ENCODE measurements around the gene ADAM21.
"Not testable (repeated sequence)": the region's sequence is repeated elsewhere in the genome, so short reads cannot be mapped to it uniquely, and the experiment has no call there.

DNA sequence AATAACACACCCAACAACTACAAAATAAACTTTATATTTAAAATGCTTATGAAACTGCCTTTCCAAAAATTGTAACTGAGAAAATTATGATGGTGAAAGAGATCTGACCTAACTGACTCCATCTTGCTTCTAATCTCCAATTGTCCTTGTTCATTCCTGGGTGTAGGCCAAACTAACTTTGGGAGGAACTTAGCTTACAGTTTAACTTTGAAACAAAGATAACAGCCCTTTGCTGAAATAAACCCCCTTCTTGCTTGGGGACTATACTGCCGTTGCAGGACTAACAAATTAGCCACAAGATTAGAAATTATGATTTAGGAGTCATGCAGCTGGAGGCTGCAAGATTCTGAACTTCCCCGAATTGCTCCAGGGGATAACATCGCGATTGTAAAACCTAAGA is 45.8 kb upstream of the ADAM21 start:
- TF ChIP-seq, protein P1, sequence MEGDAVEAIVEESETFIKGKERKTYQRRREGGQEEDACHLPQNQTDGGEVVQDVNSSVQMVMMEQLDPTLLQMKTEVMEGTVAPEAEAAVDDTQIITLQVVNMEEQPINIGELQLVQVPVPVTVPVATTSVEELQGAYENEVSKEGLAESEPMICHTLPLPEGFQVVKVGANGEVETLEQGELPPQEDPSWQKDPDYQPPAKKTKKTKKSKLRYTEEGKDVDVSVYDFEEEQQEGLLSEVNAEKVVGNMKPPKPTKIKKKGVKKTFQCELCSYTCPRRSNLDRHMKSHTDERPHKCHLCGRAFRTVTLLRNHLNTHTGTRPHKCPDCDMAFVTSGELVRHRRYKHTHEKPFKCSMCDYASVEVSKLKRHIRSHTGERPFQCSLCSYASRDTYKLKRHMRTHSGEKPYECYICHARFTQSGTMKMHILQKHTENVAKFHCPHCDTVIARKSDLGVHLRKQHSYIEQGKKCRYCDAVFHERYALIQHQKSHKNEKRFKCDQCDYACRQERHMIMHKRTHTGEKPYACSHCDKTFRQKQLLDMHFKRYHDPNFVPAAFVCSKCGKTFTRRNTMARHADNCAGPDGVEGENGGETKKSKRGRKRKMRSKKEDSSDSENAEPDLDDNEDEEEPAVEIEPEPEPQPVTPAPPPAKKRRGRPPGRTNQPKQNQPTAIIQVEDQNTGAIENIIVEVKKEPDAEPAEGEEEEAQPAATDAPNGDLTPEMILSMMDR (IDR thresholded peaks at IDR 0.05; ENCODE audit: extremely low read depth in 1 of 2, insufficient read depth in 1 of 2, low read depth in 1 of 2, low read length in 2 of 2) = not testable (repeated sequence)
- not testable (repeated sequence) for TF ChIP-seq EZH2 (IDR thresholded peaks at IDR 0.05; ENCODE audit: borderline replicate concordance, low read depth, low read length, severe bottlenecking)

All from endothelial cell of umbilical vein (primary cell).